ENCODE data around the gene SRXN1.

SRXN1 gene

DNA sequence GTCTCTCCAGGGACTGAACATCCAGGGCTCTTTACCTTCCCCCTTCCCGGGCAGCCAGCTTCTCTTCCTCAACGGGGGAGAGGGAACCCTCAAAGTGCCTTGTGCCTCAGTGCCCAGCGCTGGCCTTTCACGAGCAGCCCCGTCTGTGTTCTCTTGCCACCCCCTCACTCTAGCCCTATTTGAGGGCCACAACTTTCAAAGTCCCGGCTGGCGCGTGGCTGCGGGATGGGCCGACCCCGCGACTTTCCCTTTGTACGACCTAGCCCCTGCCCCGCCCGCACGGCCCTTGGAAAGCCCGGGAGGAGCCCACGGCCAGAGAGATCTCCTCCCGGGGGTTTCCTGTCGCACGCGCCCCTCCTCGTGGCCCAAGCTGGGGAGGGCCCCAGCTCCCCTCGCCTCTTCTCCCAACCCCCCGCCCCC, 22.0 kb upstream of the SRXN1 start:
- no peak for DNase-seq

DNA sequence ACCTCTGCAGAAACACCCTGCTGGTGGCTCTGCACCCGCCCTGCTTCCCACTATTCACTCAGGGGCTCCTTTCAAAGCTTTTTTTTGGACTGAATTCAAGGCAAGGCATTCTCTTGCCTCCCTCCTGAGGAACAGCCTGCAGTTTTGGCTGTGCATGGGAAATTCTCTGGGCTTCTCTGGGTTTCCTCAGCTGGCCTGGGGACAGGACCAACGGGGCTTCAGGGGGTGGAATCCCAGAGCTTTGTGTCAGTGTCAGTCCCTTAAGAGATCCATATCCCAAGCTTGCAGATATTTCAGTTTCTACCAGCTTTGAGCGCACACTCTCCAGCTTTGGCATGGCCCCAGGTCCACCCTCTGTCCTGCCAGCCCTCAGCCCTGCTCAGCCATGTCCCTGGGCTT, 20.6 kb upstream of the SRXN1 start:
- no peak for DNase-seq

DNA sequence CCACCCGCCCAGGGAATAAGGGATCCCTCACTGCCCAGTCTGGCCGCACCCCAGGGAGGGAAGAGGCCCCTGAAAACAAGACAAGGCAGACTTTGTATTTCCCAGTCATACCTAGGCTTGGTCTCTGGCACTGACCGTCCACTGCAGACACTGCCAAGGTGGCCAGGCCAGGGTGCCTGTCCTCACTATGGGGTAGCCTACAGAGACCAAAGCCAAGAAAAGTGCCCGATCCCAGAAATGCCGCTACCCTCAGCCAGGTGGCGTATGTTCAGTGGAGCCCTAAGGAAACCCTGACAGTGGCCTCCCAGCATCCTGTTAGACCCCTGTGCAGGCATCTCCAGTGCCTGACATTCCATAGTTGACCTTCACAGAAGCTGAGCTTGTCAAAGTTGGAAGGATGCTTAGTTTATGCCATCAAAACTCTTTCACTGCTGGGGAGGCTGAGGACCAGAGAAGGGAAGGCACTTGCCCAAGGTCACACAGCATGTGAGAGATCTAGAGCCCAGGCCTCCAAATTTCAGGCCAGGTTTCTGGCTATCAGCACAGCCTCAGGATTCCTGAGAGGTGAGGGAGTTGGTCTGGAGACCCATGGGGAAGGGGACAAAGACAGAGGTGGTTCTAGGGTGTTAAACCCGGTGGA, 20.1 kb upstream of the SRXN1 start:
- no peak for DNase-seq

DNA sequence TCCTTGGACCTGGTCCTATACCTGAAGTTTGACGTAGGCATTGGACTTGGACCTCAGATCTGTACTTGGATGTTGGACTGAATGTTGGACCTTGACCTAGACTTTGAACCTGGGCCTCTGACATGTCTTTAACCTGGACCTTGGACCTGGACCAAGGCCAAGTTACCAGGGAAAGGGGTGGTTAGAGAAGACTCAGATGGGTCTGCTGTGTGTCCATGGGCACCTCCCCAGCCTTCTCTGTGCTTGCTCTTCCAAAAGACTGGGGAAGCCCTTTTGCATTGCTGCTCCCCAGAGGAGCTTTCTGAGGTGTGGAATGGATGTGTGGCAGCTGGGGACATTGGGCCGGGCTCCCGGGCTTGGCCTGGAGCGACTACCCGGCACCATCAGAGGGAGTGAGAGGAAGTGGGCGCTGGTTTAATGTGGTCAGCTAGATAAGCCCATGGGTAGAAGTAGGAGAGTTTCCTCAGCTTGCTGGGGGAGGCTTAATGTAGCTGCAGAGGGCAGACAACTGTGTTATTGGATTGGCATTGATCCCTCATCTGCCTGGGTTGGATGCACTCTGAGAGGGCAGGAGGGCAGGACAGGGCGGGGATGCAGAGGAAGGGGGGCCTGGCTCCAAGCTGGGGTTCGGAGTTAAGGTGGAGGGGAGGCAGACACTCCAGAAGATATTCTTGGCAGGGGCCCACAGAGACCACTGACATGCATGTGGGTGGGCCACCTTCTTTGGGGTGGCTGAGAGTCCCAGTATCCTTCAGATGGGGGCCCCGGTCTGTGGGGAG, 18.4 kb upstream of the SRXN1 start:
- no peak for DNase-seq

- no peak for DNase-seq
Measured at GRCh38 chr20:669573-669972, 16.6 kb upstream of the SRXN1 start.

- DNase-seq = no peak
Measured at GRCh38 chr20:668638-669037, 15.6 kb upstream of the SRXN1 start.

DNA sequence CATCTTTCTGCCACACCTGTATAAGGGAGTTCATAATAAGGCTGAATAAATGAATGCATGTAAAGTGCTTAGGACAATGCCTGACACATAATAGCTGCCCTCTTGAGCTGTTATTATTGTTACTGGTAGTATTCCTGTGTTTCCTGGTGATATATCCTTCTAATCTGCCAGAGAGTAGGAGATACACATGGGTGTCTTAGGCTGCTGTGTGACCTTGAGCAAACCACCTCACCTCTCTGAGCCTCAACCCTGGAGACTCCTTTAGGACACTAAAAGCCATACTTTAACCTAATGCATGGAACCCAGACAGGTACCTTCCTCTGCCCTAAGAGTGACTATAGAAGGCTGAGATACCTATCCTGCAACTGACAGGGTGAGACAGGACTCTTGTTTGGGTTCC, 15.1 kb upstream of the SRXN1 start:
- DNase-seq = no peak

- DNase-seq = peak; percentile 20
Measured at GRCh38 chr20:667351-668034, 14.5 kb upstream of the SRXN1 start.

DNA sequence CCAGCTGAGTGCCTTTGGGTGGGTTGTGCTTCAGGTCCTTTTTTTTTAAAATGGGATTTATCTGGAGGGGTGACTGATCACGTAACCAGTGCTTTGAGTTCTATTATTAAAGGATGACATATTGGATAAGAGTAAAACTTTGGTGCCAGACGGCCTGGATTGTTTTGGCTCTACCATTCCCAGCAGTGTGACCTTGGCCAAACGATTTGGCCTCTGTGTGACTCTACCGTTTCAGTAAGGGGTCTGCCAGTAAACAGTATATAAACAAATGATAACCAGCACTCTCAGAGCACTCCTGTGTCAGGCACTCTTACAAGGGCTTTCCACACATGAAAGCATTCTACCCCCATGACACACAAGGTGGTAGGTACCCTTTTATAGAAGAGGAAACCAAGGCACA, 13.9 kb upstream of the SRXN1 start:
- DNase-seq = no peak

GRCh38 chr20:665276-665675, 12.3 kb upstream of the SRXN1 start:
- no peak for DNase-seq

DNA sequence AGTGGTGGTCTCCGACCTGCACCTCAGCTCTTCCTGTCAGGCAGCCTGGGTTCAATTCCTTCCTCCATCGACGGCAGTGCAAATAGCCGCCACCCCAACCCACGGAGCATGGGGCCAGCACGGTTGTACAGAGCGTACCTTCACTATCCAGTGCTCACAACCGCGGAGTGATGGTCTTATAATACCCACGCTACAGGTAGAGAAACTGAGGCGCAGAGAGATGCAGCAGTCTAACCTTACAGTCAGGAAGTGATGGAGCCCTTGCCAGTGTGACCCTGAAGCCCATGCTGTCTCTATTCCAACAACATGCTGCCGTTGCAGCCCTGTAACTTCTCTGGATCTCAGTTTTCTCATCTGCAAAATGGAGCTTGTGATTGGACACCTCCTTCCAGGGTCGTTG, 11.6 kb upstream of the SRXN1 start:
- DNase-seq = no peak

- no peak for DNase-seq
Measured at GRCh38 chr20:664151-664550, 11.2 kb upstream of the SRXN1 start.

DNA sequence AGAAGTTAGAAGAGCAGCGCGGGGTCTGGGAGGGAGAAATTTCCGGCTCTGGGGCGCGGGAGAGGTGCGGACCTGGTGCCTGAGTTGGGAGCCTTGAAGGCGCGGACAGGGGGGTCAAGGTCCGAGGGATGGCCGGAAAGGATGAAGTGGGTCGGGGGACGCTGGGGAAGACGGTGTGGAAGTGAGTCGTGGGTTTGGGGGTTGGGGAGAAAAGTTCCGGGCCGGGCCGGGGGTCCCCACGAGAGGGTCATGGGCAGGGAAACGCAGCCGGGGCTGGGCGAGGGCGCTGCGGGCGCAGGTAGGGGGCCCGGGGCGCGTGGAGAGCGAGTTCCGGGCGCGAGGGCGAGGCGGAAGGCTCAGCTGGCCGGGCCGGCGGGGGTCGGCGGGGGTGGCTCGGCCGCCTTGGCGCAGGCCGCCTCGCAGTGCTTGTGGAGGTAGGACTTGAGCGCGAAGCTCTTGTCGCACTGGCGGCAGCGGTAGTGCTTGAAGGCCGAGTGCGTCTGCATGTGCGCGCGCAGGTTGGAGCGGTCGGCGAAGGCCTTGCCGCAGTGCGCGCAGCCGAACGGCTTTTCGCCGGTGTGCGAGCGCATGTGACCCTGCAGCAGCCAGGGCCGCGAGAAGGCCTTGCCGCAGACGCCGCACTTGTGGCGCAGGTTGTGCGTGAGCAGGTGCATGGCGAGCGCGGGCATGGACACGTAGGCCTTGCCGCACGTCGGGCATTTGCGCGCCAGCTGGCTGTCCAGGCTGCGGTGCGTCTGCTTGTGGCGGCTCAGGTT, 10.5 kb upstream of the SRXN1 start:
- no peak for DNase-seq

DNA sequence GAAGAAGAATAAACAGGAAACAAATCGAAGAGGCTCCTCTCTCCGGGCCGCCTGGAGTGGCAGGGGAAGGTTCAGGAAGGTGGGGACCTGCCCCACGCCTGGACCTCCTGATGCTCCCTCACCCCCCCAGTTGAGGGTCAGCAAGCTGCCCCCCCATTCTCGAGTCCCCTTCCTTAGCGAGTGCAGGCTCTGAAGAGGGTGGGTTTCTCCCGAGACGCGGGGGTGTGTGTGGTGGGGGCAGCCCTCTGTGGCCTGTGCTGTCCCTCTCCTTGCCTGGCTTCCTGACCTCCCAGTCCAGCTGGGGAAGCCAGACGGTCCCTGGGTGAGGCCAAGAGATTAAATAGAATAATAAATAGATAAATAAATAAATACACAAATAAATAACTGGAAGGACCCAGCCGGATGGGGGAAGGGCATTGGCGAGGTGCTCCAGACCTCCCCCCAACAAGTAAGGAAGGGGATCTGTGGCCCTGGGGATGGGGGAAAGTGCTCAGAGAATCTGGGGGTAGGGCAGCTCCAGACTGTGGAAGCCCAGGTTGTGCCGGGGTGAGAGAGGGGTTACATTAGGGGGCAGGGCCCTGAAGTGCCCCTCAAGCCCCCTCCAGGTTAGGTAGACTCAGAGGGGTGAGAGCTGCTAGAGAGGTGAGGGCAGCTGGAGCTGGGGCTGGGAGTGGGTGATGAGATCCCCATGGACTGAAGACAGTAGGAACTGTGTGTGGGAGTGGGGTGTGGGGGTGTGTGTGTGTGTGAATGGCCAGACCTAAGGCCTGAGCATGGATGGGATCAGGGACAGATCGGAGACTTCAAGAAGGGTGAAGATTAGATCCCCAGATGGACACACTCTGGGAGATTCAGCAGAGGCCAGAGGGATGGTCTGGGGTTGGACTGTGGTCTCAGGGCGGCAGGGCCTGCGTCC, 9.5 kb upstream of the SRXN1 start:
- DNase-seq = no peak

GRCh38 chr20:661474-662270, 8.7 kb upstream of the SRXN1 start:
- DNase-seq = no peak

- peak; percentile 57 for DNase-seq
Measured at GRCh38 chr20:658731-659291, 5.8 kb upstream of the SRXN1 start.

DNA sequence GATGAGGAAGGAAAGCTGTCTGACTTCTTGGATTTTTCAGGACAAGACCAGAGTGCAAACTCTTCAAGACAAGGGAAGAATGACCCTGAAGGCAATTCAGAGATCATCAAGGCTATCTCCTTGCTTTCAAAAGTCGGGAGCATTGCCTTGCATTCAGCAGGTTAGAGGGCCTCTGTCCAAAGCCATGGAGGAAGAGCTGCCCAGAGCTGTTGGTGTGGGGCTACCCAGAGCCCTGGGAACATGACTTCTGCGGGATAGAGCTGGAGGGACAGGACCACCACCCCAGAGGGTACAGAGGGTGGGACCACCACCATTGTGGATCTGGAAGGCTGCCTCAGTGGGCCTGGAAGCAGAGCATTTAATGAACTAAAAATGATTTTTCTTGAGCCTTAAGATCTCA, 5.2 kb upstream of the SRXN1 start:
- DNase-seq = no peak

- DNase-seq = no peak
Measured at GRCh38 chr20:655726-656624, 3.0 kb upstream of the SRXN1 start.

- no peak for DNase-seq
Measured at GRCh38 chr20:654417-654750, 1.4 kb upstream of the SRXN1 start.

Measured in fibroblast of skin of scalp (primary cell).